DOHH2 (cell line): ENCODE results near the gene DOCK1.

Experiments
- H3F3A ChIP-seq: fragments of 200-600 bp; sonication (generic), shearing (Covaris generic); 2 replicates; pipeline ENCODE4 v1.6.0; 2016; ENCODE audit warnings: antibody characterized with exemption, mild to moderate bottlenecking; ENCODE audit not compliant: control insufficient read depth, insufficient read depth
- H3K27ac ChIP-seq: fragments of 200-600 bp; sonication (generic); 2 replicates; pipeline ENCODE4 v1.5.1; 2014; ENCODE audit warnings: low read depth, mild to moderate bottlenecking, low read length, moderate library complexity
- H3K27me3 ChIP-seq: fragments of 200-600 bp; sonication (generic); 2 replicates; pipeline ENCODE4 v1.6.1; 2014; ENCODE audit warnings: mild to moderate bottlenecking, low read length, mixed read lengths; ENCODE audit not compliant: control insufficient read depth
- H3K36me3 ChIP-seq: fragments of 200-600 bp; sonication (generic); 2 replicates; pipeline ENCODE4 v1.6.1; 2014; ENCODE audit warnings: mild to moderate bottlenecking, low read length, moderate library complexity, mixed read lengths; ENCODE audit not compliant: control insufficient read depth
- H3K4me1 ChIP-seq: fragments of 200-600 bp; sonication (generic); 2 replicates; pipeline ENCODE4 v1.6.1; 2014; ENCODE audit warnings: mild to moderate bottlenecking, low read length, mixed read lengths; ENCODE audit not compliant: control insufficient read depth
- H3K4me2 ChIP-seq: fragments of 200-600 bp; sonication (generic); 2 replicates; pipeline ENCODE4 v1.6.0; 2014; ENCODE audit warnings: mild to moderate bottlenecking, low read length, moderate library complexity
- H3K4me3 ChIP-seq: fragments of 200-600 bp; sonication (generic); 2 replicates; pipeline ENCODE4 v1.5.1; 2014; ENCODE audit warnings: mild to moderate bottlenecking, low read length, mixed read lengths
- H3K79me2 ChIP-seq: fragments of 200-600 bp; sonication (generic); 2 replicates; pipeline ENCODE4 v1.6.1; 2014; ENCODE audit warnings: mild to moderate bottlenecking, low read length, mixed read lengths; ENCODE audit not compliant: control insufficient read depth
- H3K9me2 ChIP-seq: fragments of 200-600 bp; sonication (generic); replicated peaks from 2 replicates; pipeline ENCODE4 v1.6.1; 2014; ENCODE audit warnings: mild to moderate bottlenecking, low read length, mixed read lengths; ENCODE audit not compliant: control insufficient read depth
- H3K9me3 ChIP-seq: fragments of 200-600 bp; sonication (generic); 2 replicates; pipeline ENCODE4 v1.6.1; 2014; ENCODE audit warnings: antibody characterized with exemption, low read length, mixed read lengths; ENCODE audit not compliant: control insufficient read depth, insufficient read depth
- H4K20me1 ChIP-seq: fragments of 200-600 bp; sonication (generic); 2 replicates; pipeline ENCODE4 v1.6.0; 2014; ENCODE audit warnings: low read depth, mild to moderate bottlenecking, antibody characterized with exemption, low read length, moderate library complexity; ENCODE audit not compliant: control insufficient read depth, insufficient read depth
- CTCF ChIP-seq: fragments of 200-600 bp; sonication (generic); IDR thresholded peaks from one replicate; pipeline ENCODE4 v1.5.1; 2014; ENCODE audit warnings: antibody characterized with exemption, mild to moderate bottlenecking, low read depth, low read length; ENCODE audit not compliant: poor library complexity, severe bottlenecking
- EZH2phosphoT487 ChIP-seq: fragments of 200-600 bp; sonication (generic); IDR thresholded peaks from 2 replicates; pipeline ENCODE4 v1.6.1; 2017; ENCODE audit warnings: borderline replicate concordance, mild to moderate bottlenecking, antibody characterized with exemption, low read length, moderate library complexity, mixed read lengths

The DOCK1 gene

GRCh38 chr10:126979311-126979710 is 74.1 kb downstream of the DOCK1 start:
- Histone ChIP-seq H3K36me3 (no peaks in the 10 kb centered on the region), H3K9me3 (no peaks in the 10 kb centered on the region; the same call in 1 of the 2 replicates), H4K20me1 (no peaks in the 10 kb centered on the region), H3F3A (no peaks in the 10 kb centered on the region), H3K4me1 (no peaks in the 10 kb centered on the region), H3K4me2 (no peak overlapping the region), H3K27ac (no peak overlapping the region), H3K79me2 (no peaks in the 10 kb centered on the region), H3K27me3 (no peaks in the 10 kb centered on the region), H3K9me2 (no peaks in the 10 kb centered on the region), H3K4me3 (no peak overlapping the region)
- TF ChIP-seq CTCF (no peak), EZH2phosphoT487 (no peak)

- peaks cover 4% of the 10 kb centered on the region; the same call in 1 of the 2 replicates for H3K9me3 ChIP-seq
- H3K36me3 ChIP-seq: no peaks in the 10 kb centered on the region
- no peaks in the 10 kb centered on the region for H4K20me1 ChIP-seq
- H3K4me1 ChIP-seq: no peaks in the 10 kb centered on the region
- H3K4me2 ChIP-seq: no peak overlapping the region
- TF ChIP-seq CTCF (no peak), EZH2phosphoT487 (no peak)
- H3K27ac ChIP-seq: no peak overlapping the region
- H3K4me3 ChIP-seq: no peak overlapping the region
- no peaks in the 10 kb centered on the region for H3K79me2 ChIP-seq
- no peaks in the 10 kb centered on the region for H3K27me3 ChIP-seq
- H3F3A ChIP-seq: no peaks in the 10 kb centered on the region
- H3K9me2 ChIP-seq: no peaks in the 10 kb centered on the region
These were observed 88.0 kb downstream of the DOCK1 start for GRCh38 chr10:126993208-126993607.

DNA sequence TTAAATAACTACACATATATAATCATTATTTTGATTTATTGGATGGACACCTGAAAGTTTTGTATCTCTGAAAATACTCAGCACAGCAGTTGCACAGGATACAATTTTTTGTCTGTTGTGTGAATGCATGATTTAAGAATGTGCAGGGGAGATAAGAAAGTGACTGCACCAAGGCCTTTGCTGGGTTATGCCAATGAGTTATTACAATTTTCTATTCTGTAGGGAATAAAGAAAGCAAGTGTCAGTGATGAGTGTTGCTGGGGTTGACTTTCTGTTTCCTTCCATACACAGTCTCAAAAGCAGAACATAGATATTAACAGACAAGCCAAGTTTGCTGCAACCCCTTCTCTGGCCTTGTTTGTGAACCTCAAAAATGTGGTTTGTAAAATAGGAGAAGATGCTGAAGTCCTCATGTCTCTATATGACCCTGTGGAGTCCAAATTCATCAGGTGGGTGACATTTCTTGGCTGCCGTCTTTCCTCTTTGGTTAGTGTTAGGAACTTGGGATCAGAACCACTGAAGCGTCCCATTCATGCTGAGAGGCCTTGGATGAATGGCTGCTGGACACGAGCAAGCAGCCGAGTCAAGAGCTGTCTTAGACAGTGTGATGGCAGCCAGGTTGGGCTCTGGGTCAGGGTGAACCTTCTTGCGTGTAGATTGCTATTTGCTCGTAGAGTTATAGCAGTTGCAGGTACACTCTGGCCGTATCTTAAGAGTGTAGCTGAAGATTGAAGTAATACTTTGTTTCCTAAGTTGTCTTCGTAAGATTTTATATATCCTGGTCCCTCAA is 92.8 kb downstream of the DOCK1 start:
- Histone ChIP-seq H3K4me3 (no peak overlapping the region), H3K4me2 (no peak overlapping the region), H3K27ac (no peak overlapping the region), H3K9me2 (no peaks in the 10 kb centered on the region), H3K4me1 (no peaks in the 10 kb centered on the region), H3F3A (no peaks in the 10 kb centered on the region), H4K20me1 (no peaks in the 10 kb centered on the region), H3K79me2 (no peaks in the 10 kb centered on the region), H3K27me3 (no peaks in the 10 kb centered on the region), H3K36me3 (no peaks in the 10 kb centered on the region), H3K9me3 (peaks cover 2% of the 10 kb centered on the region; the same call in 1 of the 2 replicates)
- TF ChIP-seq EZH2phosphoT487 (no peak), CTCF (no peak)
